ENCODE results near the gene TBC1D17.

GRCh38 chr19:49889038-49889686 lies 11.7 kb downstream of the TBC1D17 start:
- TF ChIP-seq RCOR1 (IDR thresholded peaks at IDR 0.05; ENCODE audit: low read depth, low read length) (no peak), CTCF (IDR thresholded peaks at IDR 0.05) (no peak), FOSL2 (IDR thresholded peaks at IDR 0.05) (no peak), FOSL2 (CRISPR knock-in tag; IDR thresholded peaks at IDR 0.05) (no peak), MYC (IDR thresholded peaks at IDR 0.05; ENCODE audit: borderline replicate concordance, low read length) (no peak), CBX8 (IDR thresholded peaks at IDR 0.05) (no peak), POLR2A (IDR thresholded peaks at IDR 0.05; ENCODE audit: low read length) (no peak), HDAC2 (IDR thresholded peaks at IDR 0.05) (no peak), FOSB (CRISPR knock-in tag; IDR thresholded peaks at IDR 0.05) (no peak)

All from A549 (cell line).